Measurements from ENCODE around the gene GOLGA6L9. TPM values are rescaled to one million over a fixed set of nuclear protein-coding genes. Genes with fewer than 3 reads are reported as not detected.

The GOLGA6L9 gene
- total RNA-seq, 2 donors from 2014 or later = 1.2 to 4.4 TPM

Other genes starting within 250 kb of the GOLGA6L9 start
- 10 to 100 TPM; 19.6 to 28.9 TPM for gene EFL1, start 167.1 kb upstream of the GOLGA6L9 start, total RNA-seq
- under 1 TPM in 1 of 2 donors, not detected in 1; 0.64 TPM for gene SAXO2, start 167.0 kb upstream of the GOLGA6L9 start, total RNA-seq
- gene GOLGA6L10, start 80.3 kb upstream of the GOLGA6L9 start, total RNA-seq = 1 to 10 TPM in 1 of 2 donors, under 1 TPM in 1; 0.57 to 1.8 TPM
- gene RPS17, start 110.6 kb downstream of the GOLGA6L9 start, total RNA-seq = 1,000 to 10,000 TPM; 3,116 to 3,713 TPM
- not detected for gene CPEB1, start 217.5 kb downstream of the GOLGA6L9 start, total RNA-seq

All from activated naive CD4-positive, alpha-beta T cell treated with anti-CD3 and anti-CD28 coated beads, Interleukin-2, amount 50 U/mL, for 72 hours (primary cell).